Neural progenitor cell (in vitro differentiated cells): ENCODE results near the gene RBM15.

ENCODE experiments used
- CTCF ChIP-seq: fragments of 200-600 bp; sonication (generic); IDR thresholded peaks from 2 replicates; pipeline ENCODE4 v1.5.1; 2017; ENCODE audit warnings: antibody characterized with exemption, mild to moderate bottlenecking
- EZH2 ChIP-seq: fragments of 200-600 bp; sonication (generic); IDR thresholded peaks from 2 replicates; pipeline ENCODE4 v1.6.1; 2017; ENCODE audit warnings: antibody characterized with exemption, mild to moderate bottlenecking, moderate library complexity

GRCh38 chr1:110390692-110391245 lies 51.6 kb downstream of the RBM15 start, which contains the start of gene SLC16A4:
- TF ChIP-seq CTCF (no peak), EZH2 (no peak)
